Adrenal gland (tissue), 5 donors: ENCODE data around the gene C9orf78.

Experiments
- POLR2A ChIP-seq, 2 donors: fragments of 450-650 bp; IDR thresholded peaks; one replicate each; pipeline ENCODE4 v1.6.1; 2017; ENCODE audit warnings: antibody characterized with exemption in 2 of 2, mild to moderate bottlenecking in 2 of 2, moderate library complexity in 1 of 2
- TF ChIP-seq, protein P1 (sequence below), 6 experiments: fragments of 450-650 bp in 4 of 6; fragments of 200-600 bp in 2 of 6; sonication (generic) in 1 of 6; IDR thresholded peaks; 1 replicate in 5 of 6; 2 replicates in 1 of 6; pipeline versions ENCODE4 v1.5.1 to v1.8.0; 2016 to 2021; ENCODE audit warnings: antibody characterized with exemption in 6 of 6, mild to moderate bottlenecking in 2 of 6, moderate library complexity in 1 of 6
- donor health status: DM: no; HTN: no; CAD: no.

DNA sequence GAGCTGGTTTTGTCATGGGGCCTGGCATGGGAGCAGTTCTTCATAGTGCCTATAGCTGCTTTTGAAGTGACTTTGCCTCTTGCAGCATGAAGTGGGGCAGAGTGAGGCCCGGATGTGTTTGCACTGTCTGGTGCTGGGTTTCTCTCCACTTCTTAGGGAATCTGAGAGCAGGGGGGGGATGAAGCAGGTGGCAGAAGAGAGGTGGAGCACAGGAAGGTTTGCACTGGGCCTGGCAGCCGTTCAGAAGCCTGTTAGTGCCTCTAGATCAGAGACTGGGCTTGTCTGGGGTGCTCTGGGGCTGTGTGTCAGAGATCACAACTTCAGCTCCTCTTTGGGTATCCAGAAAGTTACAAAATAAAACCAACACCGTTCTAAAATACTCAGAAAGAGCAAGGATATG lies 18.5 kb upstream of the C9orf78 start:
- TF ChIP-seq, protein P1, sequence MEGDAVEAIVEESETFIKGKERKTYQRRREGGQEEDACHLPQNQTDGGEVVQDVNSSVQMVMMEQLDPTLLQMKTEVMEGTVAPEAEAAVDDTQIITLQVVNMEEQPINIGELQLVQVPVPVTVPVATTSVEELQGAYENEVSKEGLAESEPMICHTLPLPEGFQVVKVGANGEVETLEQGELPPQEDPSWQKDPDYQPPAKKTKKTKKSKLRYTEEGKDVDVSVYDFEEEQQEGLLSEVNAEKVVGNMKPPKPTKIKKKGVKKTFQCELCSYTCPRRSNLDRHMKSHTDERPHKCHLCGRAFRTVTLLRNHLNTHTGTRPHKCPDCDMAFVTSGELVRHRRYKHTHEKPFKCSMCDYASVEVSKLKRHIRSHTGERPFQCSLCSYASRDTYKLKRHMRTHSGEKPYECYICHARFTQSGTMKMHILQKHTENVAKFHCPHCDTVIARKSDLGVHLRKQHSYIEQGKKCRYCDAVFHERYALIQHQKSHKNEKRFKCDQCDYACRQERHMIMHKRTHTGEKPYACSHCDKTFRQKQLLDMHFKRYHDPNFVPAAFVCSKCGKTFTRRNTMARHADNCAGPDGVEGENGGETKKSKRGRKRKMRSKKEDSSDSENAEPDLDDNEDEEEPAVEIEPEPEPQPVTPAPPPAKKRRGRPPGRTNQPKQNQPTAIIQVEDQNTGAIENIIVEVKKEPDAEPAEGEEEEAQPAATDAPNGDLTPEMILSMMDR (IDR thresholded peaks at IDR 0.05) = no peak
- no peak for TF ChIP-seq POLR2A (IDR thresholded peaks at IDR 0.05)
